Effector CD4-positive, alpha-beta T cell (primary cell): Measurements from ENCODE around the gene ACYP2.
"Not testable (repeated sequence)": the region's sequence is repeated elsewhere in the genome, so short reads cannot be mapped to it uniquely, and the experiment has no call there.

ENCODE experiments used
- DNase-seq: peaks from one replicate; pipeline ENCODE4 v3.0.0-alpha.2; 2020
- total RNA-seq: gene quantifications from one replicate; lab custom pipeline; 2026; lab: John Stamatoyannopoulos, UW

ACYP2 gene
- total RNA-seq, result 12.2 reads per million, percentile 36 among the genes with 10 or more reads in this experiment

DNA sequence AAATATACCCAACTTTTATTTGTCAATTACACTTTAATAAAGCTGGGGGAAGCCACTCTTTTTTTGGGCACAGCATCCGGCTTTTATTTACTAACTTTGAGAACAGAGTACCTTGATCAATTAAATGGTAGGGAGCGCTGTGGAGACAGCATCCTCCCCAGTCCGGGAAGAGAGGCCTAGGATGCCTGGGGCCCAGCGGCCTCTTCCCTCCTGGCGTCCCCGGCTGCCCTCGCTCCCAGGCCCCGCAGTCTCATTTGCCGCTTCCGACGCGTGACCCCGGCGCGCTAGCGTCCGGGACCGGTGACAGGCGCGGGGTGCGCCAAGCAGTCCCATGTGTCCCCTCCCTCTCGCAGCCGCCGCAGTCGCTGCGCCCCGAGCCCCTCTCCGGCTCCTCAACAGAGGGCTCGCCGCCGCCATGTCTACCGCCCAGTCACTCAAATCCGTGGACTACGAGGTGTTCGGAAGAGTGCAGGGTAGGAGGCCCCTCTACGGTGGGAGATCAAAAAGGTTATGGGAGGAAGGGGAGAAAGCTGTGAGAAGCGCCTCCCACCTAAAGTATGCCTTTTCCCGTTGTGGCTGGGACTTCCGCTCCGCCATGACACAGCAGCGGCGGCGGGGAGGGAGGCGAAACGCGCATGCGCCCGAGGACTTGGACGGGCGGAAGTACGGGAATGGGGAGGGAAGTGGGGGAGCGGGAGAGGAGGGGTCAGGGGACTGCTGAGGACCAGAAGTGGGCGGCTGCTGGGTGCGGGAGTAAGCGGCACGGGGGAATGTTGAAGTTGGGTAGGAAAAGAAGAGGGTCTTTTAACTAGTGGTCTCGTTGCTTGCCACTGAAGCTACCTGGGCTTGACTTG is at the start of gene ACYP2:
Gene ACYP2, plus strand, starts transcription at position 332 of the 854 bp plus-strand sequence.
- DNase-seq, result peak; percentile 85

DNA sequence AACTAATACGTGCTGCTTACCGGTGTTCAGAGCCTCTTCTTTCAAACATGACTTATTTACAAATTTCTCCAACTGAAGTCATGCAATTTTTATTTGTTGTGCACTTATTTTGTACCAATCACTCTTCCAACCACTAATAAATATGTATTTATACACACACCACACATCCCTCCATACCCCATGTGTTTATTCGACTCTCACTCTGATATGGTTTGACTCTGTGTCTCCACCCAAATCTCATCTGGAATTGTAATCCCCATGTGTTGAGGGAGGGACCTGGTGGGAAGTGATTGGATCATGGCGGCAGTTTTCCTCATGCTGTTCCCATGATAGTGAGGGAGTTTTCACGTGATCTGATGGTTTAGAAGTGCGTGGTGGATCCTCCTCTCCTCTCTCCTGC is 49.5 kb upstream of the ACYP2 start:
- DNase-seq, result no peak

GRCh38 chr2:54067851-54068375 is 47.5 kb upstream of the ACYP2 start:
- no peak for DNase-seq

- DNase-seq, result not testable (repeated sequence)
Observed at GRCh38 chr2:54072483-54072882, 42.9 kb upstream of the ACYP2 start.

DNA sequence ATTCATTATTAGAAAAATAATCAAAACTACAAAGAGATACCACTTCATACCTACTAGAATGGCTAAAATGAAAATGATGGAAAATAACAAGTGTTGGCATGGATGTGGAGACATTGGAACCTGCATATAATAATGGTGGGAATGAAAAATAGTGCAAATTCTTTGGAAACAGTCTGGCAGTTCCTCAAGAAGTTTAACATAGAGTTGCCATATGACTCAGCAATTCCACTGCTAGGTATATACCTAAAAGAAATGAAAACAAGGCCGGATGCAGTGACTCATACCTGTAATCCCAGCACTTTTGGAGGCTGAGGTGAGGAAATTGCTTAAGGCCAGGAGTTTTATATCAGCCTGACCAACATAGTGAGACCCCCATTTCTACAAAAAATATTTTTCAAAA is 41.6 kb upstream of the ACYP2 start:
- DNase-seq, result no peak

- no peak for DNase-seq
Observed at GRCh38 chr2:54074606-54075341, 40.6 kb upstream of the ACYP2 start.

DNA sequence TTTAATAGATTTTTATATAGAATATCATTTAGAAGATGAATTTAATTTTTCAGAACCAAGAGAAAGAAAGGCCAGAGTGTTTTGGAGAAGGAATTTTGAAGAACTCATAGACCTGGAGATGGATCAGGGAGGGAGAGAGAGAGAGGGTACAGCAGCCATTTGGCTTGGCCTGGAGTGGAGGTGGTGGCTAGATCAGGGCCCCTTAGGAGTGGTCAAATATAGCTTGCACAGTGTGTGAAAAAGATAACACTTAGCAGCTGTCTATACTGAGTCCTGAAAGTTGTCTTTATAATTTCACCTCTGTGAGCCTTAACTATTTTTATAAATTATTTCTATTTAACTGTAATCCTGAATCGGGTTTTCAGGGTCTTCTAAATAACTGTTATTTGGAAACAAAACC is 38.8 kb upstream of the ACYP2 start:
- DNase-seq, result no peak

DNA sequence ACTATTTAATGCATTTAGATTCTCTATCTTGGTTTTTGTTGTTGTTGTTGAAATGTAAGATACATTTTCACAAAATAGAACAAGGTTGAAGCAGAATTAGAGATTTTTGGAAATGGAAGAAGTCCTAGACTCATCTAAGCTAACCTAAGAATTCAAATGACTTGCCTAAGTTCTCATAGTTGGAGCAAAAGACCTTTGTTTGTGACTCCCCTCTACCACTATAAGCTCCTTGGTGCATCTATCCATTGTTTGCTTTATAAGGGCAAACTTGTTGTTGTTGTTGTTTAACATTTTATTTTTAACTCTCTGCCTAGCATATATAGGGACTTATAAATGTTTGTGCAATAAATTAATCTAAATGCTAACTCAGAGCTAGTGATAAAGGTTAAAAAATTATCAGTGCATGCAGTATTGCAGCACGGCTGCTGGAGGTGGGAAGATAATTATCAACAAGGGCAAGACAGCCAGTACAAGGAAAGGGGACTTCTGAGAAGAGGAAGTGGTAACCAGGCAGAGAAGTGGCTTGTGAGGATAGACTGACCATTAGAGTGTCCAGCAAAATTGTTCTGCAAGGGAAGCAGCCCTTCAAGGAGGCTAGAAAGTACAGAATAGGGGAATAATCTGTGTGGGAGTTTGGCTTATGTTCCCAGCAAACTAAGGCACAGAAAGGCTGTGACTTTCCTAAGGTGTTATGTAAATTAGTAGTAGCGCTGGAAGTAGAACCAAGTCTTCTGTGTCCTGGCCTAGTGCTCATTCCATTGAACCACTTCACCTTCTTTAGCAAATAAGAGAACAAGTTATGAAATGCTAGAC is 38.1 kb upstream of the ACYP2 start:
- no peak for DNase-seq

- no peak for DNase-seq
Observed at GRCh38 chr2:54079331-54079730, 36.1 kb upstream of the ACYP2 start.

GRCh38 chr2:54081574-54081973 is 33.8 kb upstream of the ACYP2 start:
- no peak for DNase-seq

- no peak for DNase-seq
Observed at GRCh38 chr2:54083021-54083420, 32.4 kb upstream of the ACYP2 start.

- DNase-seq, result no peak
Observed at GRCh38 chr2:54083445-54083844, 32.0 kb upstream of the ACYP2 start.

DNA sequence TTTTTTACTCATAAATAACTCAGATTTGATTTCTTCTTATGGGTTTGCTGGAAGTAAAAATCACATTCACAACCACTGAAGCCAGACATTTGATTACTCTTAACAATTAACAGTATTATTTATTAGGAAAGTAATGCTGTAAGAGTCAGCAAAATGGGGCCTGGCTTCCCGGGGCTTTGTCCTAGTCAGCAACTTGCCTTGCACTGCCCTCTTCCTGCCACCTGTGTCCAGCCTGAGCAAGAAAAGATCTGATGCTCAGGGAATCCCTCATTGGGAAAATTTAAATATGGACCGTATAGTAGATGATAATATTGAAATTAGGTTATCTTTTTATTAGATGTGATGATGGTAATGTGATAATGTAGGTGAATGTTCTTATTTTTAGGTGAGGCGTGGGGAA is 30.8 kb upstream of the ACYP2 start:
- DNase-seq, result no peak

DNA sequence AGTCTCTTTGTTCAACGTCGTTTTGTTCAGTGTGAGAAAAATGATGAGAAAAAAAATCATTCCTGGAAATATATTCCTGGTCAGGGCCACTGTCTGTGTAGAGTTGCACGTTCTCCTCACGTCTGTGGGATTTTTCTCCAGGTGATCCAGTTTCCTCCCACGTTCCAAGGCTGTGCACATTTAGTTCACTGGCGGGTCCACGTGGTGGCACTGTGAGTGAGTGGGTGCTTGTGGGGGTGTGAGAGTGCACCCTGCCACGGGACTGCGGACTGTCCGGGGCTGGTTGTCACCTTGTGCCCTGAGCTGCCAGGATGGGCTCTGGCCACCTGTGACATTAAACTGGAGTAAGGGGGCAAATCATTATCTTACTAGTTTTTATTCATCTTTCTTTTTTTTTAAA is 30.3 kb upstream of the ACYP2 start:
- DNase-seq, result no peak

DNA sequence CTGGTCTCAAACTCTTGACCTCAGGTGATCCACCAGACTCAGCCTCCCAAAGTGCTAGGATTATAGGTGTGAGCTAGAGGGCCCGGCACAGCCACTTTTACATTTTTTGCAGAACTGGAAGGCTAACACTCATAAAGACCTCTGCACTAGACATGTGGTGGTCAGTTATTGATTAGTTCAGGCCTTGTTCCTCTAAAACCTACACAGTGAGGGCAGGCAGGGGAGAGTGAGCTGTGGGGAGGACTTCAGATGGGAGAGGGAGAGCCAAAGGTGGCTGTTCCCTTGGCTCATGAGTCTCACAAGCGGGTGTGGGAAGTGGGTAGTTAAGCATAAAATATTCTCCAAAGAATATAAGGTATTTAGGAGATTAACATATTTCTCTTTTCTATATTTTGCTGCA is 29.3 kb upstream of the ACYP2 start:
- DNase-seq, result no peak

DNA sequence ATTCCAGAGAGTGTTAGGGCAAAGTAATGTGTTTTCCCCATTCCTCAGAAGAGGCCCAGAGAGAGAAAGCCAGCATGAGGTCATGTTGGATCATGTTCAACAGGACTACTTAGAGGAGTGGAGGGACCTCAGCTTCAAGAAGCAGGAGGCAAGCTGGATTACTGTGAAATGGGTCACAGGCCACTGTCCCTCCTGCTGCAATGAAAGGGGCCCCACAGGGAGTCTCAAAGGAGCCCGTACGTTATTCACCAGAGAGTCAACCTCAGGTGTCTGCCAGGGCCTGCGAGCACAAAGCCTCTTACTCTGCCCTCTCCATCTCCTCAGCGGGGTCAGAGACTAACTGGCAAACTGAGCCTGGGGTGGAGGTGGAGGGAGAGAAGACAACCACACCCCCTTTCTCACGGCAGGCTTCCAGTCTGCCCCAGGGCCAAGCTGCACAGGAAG is 27.2 kb upstream of the ACYP2 start:
- DNase-seq, result no peak

GRCh38 chr2:54088719-54089118 is 26.7 kb upstream of the ACYP2 start:
- DNase-seq, result no peak

DNA sequence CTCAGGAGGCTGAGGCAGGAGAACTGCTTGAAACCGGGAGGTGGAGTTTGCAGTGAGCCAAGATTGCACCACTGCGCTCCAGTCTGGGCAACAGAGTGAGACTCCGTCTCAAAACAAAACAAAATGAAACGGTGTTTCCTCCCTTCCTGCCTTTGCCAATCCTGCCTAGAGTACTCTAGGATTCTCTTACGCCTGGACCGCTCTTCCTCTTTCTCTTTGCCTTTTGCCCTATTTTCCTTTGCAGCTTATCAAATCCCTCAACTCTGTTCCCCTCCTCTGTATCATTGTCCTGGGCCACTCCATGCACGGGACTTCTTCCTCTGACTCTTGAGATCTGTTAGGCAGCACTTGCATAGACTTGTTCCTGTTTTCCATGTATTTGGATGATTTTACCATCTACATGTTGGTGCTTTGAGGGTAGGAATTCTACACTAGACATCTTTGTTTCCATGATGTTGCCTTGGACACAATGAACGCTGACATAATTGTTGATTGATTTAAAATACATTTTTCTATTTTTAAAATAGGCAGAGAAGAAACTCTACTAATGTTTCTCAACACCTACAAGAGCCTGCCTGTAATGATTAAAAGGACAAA is 24.8 kb upstream of the ACYP2 start:
- DNase-seq, result no peak

DNA sequence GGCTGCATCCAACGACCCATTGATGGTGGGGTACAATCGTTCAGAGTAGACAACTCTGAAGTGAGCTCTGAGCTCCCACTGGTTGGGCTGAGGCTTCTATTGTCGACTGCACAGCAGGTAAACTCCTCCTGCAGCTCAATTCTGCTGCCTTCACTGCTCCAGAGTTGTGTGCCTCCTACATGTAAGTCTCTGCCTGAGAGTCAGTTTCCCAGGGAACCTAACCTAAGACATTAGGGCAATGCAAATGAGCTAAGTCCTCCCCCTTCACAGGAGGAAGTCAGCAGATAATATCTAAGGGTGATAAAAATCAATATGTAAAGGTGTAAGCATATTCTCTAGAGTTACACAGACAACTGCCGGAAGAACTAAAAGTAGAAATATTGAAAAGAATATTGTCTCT is 22.5 kb upstream of the ACYP2 start:
- DNase-seq, result no peak

DNA sequence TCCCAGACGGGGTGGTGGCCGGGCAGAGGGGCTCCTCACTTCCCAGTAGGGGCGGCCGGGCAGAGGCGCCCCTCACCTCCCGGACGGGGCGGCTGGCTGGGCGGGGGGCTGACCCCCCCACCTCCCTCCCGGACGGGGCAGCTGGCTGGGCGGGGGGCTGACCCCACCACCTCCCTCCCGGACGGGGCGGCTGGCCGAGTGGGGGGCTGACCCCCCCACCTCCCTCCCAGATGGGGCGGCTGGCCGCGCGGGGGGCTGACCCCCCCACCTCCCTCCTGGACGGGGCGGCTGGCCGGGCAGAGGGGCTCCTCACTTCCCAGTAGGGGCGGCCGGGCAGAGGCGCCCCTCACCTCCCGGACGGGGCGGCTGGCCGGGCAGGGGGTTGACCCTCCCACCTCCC is 20.0 kb upstream of the ACYP2 start:
- not testable (repeated sequence) for DNase-seq

- DNase-seq, result not testable (repeated sequence)
Observed at GRCh38 chr2:54096141-54096540, 19.3 kb upstream of the ACYP2 start.

- DNase-seq, result no peak
Observed at GRCh38 chr2:54097124-54097523, 18.3 kb upstream of the ACYP2 start.
